ENCODE results near the gene MUC20.

MUC20 gene

GRCh38 chr3:195762249-195762585 lies 41.4 kb downstream of the MUC20 start:
- no peaks in the 10 kb centered on the region for H3K36me3 ChIP-seq
- no peak overlapping the region for H3K27ac ChIP-seq
- H3K4me1 ChIP-seq (ENCODE audit: control insufficient read depth in 1 of 2, insufficient read depth in 1 of 2, low read depth in 1 of 2, low read length in 1 of 2) = no peaks in the 10 kb centered on the region
- H3K4me3 ChIP-seq (ENCODE audit: low read depth in 1 of 2, low read length in 1 of 2) = no peak overlapping the region
- peaks cover 70% of the 10 kb centered on the region for H3K27me3 ChIP-seq
- no peak for TF ChIP-seq CTCF (IDR thresholded peaks at IDR 0.05)
- no peaks in the 10 kb centered on the region for H3K9me3 ChIP-seq

GRCh38 chr3:195762611-195763010 lies 41.8 kb downstream of the MUC20 start:
- Histone ChIP-seq H3K9me3 (no peaks in the 10 kb centered on the region), H3K27ac (no peak overlapping the region), H3K36me3 (no peaks in the 10 kb centered on the region), H3K27me3 (peaks cover 66% of the 10 kb centered on the region), H3K4me3 (ENCODE audit: low read depth in 1 of 2, low read length in 1 of 2) (no peak overlapping the region), H3K4me1 (ENCODE audit: control insufficient read depth in 1 of 2, insufficient read depth in 1 of 2, low read depth in 1 of 2, low read length in 1 of 2) (no peaks in the 10 kb centered on the region)
- no peak for TF ChIP-seq CTCF (IDR thresholded peaks at IDR 0.05)

- Histone ChIP-seq H3K36me3 (no peaks in the 10 kb centered on the region), H3K4me3 (ENCODE audit: low read depth in 1 of 2, low read length in 1 of 2) (no peak overlapping the region), H3K9me3 (no peaks in the 10 kb centered on the region), H3K27ac (no peak overlapping the region), H3K27me3 (peaks cover 59% of the 10 kb centered on the region), H3K4me1 (ENCODE audit: control insufficient read depth in 1 of 2, insufficient read depth in 1 of 2, low read depth in 1 of 2, low read length in 1 of 2) (no peaks in the 10 kb centered on the region)
- no peak for TF ChIP-seq CTCF (IDR thresholded peaks at IDR 0.05)
Measured at GRCh38 chr3:195763076-195763830, 42.5 kb downstream of the MUC20 start.

GRCh38 chr3:195763843-195764825 lies 43.4 kb downstream of the MUC20 start:
- Histone ChIP-seq H3K36me3 (no peaks in the 10 kb centered on the region), H3K27ac (no peak overlapping the region), H3K4me1 (ENCODE audit: control insufficient read depth in 1 of 2, insufficient read depth in 1 of 2, low read depth in 1 of 2, low read length in 1 of 2) (no peaks in the 10 kb centered on the region), H3K4me3 (ENCODE audit: low read depth in 1 of 2, low read length in 1 of 2) (no peak overlapping the region), H3K9me3 (no peaks in the 10 kb centered on the region), H3K27me3 (peaks cover 50% of the 10 kb centered on the region)
- no peak for TF ChIP-seq CTCF (IDR thresholded peaks at IDR 0.05)

- Histone ChIP-seq H3K4me1 (ENCODE audit: control insufficient read depth in 1 of 2, insufficient read depth in 1 of 2, low read depth in 1 of 2, low read length in 1 of 2) (no peaks in the 10 kb centered on the region), H3K36me3 (no peaks in the 10 kb centered on the region), H3K9me3 (no peaks in the 10 kb centered on the region), H3K27ac (no peak overlapping the region), H3K4me3 (ENCODE audit: low read depth in 1 of 2, low read length in 1 of 2) (no peak overlapping the region), H3K27me3 (peaks cover 45% of the 10 kb centered on the region)
- no peak for TF ChIP-seq CTCF (IDR thresholded peaks at IDR 0.05)
Measured at GRCh38 chr3:195764961-195765706, 44.4 kb downstream of the MUC20 start.

All from neutrophil (primary cell).